Caki2 (cell line): ENCODE data around the gene CSF1R. TPM values are rescaled to one million over a fixed set of nuclear protein-coding genes. Genes with fewer than 3 reads are reported as not detected.
A peak's percentile ranks its signal among the peaks of the same experiment; 100 is the strongest.

ENCODE experiments used
- DNase-seq: peaks from one replicate; pipeline ENCODE4 v3.0.0-alpha.2; 2015; ENCODE audit warnings: low read depth
- in situ Hi-C: cut with HindIII; loops from 2 replicates; pipeline ENCODE4 v1.10.0; 2016; ENCODE audit warnings: low sequenced_read_pairs, low pct_unique_long_range_greater_than_20kb, mixed read lengths
- total RNA-seq: library from RNA; depleted of rRNA; stranded (reverse); fragments of >200 nt; shearing (Covaris generic); gene quantifications from 2 replicates; pipeline ENCODE4 v1.2.3, GENCODE V29; 2014; ENCODE audit warnings: low replicate concordance; rRNA removed

The CSF1R gene
- total RNA-seq, 1 experiment from 2014 or later = not detected

- DNase-seq = peak; percentile 36
Observed at GRCh38 chr5:150021491-150022157, 64.7 kb downstream of the CSF1R start.

GRCh38 chr5:150020249-150020648 is 66.1 kb downstream of the CSF1R start:
- in situ Hi-C loops = no loop called here

More at GRCh38 chr5:150021491-150022157, 64.7 kb downstream of the CSF1R start:
- in situ Hi-C loops = no loop called here

GRCh38 chr5:150017226-150018005 is 68.9 kb downstream of the CSF1R start:
- no peak for DNase-seq
- in situ Hi-C loops = no loop called here

More at GRCh38 chr5:150020249-150020648, 66.1 kb downstream of the CSF1R start:
- no peak for DNase-seq

GRCh38 chr5:150016537-150016936 is 69.8 kb downstream of the CSF1R start:
- in situ Hi-C loops = no loop called here
- no peak for DNase-seq

- DNase-seq = no peak
- in situ Hi-C loops = no loop called here
Observed at GRCh38 chr5:150015415-150015814, 70.9 kb downstream of the CSF1R start.

GRCh38 chr5:150014456-150014855 is 71.9 kb downstream of the CSF1R start:
- no peak for DNase-seq

GRCh38 chr5:150013931-150014330 is 72.4 kb downstream of the CSF1R start:
- no peak for DNase-seq
- in situ Hi-C loops = no loop called here

More at GRCh38 chr5:150014456-150014855, 71.9 kb downstream of the CSF1R start:
- in situ Hi-C loops = no loop called here

GRCh38 chr5:150009671-150010387 is 76.5 kb downstream of the CSF1R start:
- no peak for DNase-seq
- in situ Hi-C loops = no loop called here

- DNase-seq = no peak
- in situ Hi-C loops = no loop called here
Observed at GRCh38 chr5:150007050-150007449, 79.3 kb downstream of the CSF1R start.

- in situ Hi-C loops = no loop called here
- no peak for DNase-seq
Observed at GRCh38 chr5:150006318-150006717, 80.0 kb downstream of the CSF1R start.

Other genes starting within 250 kb of the CSF1R start
- 0.07 and 0.14 TPM in 2 replicates for gene PDE6A, start 141.8 kb downstream of the CSF1R start, total RNA-seq
- gene SLC26A2, start 125.8 kb downstream of the CSF1R start, total RNA-seq = 16.3 and 17.3 TPM in 2 replicates
- 2.2 and 4.2 TPM in 2 replicates for gene TIGD6, start 85.9 kb downstream of the CSF1R start, total RNA-seq
- 18.9 and 19.9 TPM in 2 replicates for gene HMGXB3, start 85.8 kb downstream of the CSF1R start, total RNA-seq
- gene PDGFRB, start 69.3 kb upstream of the CSF1R start, total RNA-seq = 1.4 and 16.3 TPM in 2 replicates
- gene CDX1, start 80.2 kb upstream of the CSF1R start, total RNA-seq = not detected in 2 replicates
- not detected in 2 replicates for gene SLC6A7, start 103.5 kb upstream of the CSF1R start, total RNA-seq
- not detected in 2 replicates for gene CAMK2A, start 203.2 kb upstream of the CSF1R start, total RNA-seq
- gene ARSI, start 216.4 kb upstream of the CSF1R start, total RNA-seq = not detected in 2 replicates